HG02678 (cell line): Measurements from ENCODE around the gene MYO3B.

Experiments
- ATAC-seq: cut with Tn5 transposase; IDR thresholded peaks from one replicate; pipeline ENCODE4 v1.9.1; 2021; ENCODE audit warnings: mild to moderate bottlenecking, moderate library complexity; ENCODE audit not compliant: unreplicated experiment

MYO3B gene

DNA sequence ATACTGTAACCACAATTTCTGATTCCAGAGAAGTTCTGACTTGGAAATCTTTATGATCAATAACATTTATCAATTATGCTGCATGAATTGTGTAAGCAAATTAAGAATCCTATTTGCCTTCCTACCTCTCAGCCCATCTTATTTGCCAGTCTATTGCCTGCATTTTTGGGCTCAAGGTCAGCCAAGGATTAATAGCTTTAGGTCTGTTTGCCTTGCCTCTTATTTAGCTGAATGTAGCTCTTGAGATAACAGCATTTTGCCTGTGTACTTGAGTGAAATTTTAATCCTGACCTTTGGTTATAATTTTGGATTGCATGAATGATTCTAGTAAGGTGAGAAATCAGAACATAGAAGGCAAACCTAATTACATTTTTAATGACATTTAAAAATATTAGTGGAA lies 51.2 kb downstream of the MYO3B start:
- ATAC-seq = no peak

DNA sequence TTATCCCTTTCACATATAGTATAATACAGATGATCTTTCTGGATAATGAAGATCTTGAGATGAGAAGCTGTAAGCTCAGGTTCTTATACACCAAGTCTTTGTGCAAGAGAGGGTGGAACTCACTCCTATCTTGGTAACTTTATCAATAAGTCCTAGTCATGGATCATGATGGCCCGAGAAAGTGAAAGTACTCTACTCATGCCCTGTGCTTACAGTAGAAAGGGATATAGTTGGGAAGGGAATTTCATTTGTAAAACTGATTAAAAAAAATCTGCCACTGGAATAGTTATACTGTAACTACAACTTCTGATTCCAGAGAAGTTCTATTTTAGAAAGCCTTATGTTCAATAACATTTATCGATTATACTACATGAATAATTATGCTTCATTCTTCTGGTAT lies 51.8 kb downstream of the MYO3B start:
- no peak for ATAC-seq

DNA sequence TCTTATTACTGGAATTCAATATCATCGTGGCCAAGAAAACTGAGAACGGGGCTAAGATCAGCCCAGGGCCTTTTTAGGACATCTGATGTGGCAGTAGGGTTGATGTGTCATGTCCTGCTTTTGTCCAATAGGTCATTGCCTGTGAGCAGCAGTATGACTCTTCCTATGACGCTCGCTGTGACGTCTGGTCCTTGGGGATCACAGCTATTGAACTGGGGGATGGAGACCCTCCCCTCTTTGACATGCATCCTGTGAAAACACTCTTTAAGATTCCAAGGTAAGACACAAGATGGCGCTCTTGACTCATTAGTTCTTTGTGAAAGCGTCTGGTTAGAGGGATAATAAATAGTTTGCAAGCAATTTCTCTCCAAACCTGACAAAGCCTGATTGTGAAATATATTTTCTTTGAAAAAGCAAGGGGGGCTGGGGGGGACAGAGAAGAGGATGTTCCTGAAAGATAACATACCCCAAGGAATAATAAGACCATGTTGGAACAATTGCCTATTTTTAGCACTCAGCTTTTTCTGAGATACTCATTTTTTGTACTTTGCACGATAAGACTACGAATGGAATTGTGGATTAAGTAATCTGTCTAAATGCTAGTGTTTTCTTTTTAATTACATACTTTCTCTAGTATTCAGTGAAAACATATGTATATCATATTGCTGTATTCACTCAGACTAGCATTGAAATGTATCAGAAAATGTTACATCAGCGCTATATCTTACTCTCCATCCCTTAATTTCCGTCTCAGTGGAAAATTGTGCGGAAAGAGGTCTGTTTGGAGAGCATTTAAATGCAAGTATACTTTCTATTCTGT lies 58.1 kb downstream of the MYO3B start:
- no peak for ATAC-seq

DNA sequence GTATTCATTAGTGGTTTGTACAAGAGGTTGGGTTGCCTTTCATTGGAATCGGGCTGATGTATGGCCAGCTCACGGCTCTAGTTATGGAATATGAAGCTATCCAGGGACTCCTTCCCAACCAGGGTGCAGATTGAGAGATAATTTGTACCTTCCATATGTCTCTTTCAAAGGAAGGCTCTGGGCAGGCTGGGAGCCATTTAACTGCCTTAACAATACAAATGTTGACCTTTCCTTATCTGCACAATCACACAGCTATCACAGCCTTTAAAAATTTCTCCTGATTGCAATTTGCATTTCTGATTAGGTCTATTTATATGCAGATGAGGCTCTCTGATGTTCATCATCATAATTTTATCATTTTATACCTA lies 58.7 kb downstream of the MYO3B start:
- no peak for ATAC-seq

DNA sequence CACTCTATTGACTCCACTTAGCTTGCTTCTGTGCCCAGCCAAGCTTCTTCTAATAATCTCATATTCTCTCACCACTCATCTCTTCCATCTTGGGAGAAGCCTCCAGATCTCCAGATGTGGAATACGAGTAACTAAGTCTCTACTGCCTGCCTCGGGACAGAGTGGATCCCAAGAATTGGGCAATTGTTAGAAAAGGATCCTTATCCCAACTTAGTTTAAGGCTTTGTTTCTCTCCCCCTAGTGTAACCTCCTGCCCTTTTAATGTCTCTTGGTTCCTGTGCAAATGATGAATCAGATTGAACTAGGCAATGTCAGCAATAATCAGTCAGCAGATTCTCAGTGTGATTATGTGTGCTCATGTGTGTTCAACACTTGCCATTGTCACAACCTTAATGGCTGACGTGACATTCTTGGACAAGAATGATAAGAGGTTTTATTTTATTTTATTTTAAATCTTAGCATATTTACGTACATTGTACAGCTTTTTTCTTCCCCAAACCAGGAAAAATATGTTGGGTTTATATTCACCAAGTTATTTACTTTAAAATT lies 59.7 kb downstream of the MYO3B start:
- ATAC-seq = no peak

DNA sequence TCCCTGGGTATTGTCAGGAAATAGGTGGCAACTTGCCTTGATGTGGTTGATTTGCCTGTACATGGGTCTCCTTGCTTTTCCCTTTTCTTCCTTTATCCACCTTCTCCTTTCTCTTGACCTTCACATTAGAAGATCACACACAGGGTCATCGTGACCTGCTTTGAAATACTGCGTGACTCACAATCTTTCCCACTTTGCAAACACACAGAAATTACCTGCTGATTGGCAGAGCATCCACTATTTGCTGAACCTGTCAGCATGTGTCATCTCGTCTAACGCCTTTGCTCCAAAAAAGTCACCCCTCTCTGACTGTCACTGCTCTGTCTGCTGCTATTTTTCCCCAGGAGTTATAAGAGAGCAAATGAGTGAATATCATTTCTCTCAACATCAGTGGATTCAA lies 60.8 kb downstream of the MYO3B start:
- ATAC-seq = no peak

DNA sequence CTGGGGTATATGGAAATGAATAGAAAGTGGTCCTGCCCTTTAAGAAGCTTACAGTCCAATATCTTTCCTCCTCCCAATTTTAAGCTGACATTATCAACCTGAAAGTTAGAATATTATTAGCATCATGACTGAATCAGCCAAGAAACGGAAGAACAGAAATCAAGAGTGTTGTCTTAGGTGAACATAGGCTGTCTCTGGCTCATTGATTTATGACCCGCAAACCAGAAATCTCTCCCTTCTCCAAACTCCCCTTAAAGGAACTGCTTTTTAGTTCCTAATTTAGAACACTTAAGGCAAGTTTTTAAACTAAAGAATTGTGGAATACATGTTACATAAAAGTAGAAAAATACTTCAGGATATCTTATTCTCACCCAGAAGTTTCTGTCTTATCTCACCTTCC lies 62.7 kb downstream of the MYO3B start:
- no peak for ATAC-seq

DNA sequence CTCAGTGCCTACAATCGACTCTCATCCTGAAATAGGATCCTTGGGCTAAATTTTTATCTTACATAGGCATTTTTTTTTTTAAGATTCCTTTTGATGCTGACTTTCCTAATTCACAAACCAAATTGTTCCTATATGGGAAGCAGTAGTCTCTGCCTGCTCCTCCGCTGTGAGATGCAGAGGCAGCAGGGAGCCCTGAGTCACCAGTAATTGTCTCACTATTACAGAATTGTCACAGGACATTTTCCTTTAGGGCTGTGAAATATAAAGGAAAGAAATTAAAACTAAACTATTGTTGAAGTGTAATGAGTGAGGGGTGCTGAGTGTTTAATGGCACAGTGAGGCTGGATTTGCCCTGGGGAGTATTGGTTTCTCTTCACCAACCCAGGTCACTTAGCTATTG lies 63.8 kb downstream of the MYO3B start:
- ATAC-seq = no peak

DNA sequence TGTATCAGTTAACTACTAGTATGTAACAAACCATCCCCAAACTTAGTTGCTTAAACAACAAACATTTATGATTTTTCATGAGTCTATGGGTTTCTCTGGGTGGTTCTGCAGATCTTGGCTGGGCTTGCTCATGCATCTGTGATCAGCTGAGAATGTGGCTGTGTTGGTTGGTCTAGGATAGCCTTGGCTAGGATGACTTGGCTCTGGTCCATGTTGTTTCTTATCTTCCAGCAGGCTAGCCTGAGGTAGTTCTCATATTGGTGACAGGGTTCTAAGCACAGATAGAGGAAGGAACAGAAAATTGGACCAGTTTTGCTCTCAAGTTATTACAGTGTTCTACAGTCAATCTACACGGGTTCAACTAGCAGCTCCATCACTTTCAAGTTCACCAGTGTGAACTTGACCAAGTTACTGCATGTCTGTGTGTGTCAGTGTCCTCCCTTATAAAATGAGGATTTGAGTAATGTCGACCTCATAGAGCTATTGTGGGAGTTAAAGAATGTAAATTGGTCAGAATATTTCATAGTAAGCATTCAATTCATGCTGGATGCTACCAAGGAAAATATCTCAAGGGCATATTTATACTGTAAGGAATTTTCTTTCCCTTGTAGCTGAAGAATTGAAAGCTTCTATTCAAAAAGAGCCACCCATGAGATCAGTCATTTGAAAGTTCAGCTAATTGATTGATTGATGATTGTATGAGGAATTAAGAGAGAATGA lies 65.3 kb downstream of the MYO3B start:
- ATAC-seq = no peak

DNA sequence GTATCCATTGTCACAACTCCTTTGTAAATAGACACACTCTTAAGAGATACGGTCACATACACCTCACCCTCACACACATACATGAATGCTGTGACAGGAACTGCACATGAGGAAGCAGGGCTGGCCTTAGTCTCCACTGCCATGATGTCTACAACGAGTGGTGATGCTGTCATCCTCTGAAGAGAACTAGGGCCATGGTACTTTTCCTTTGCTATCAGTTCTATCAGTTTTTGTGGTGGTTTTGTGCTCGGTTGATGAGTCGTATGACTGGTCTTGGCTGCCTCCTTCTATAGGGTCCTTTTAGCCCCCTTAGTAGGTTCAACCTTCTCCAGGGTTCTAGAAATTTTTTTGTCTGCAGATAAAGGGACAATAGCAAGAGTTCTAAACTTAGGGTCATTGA lies 66.0 kb downstream of the MYO3B start:
- no peak for ATAC-seq

DNA sequence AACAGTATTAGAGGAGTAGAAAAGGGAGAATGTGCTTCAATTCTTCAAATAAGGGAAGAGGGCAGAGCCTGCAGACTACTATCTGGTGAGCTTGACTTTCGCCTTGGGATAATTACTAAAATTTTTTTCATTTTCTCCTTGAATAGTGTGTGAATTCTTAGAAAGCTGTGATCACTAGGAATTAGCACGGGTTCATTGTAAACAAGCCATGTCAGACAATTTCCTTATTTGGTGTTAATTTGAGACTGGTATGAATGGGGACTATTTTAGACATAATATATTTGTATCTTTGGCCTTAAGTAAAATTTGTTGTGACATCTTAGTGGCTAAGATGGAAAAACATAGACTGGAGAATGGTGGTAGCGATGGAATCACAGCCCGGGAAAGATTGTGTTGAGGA lies 66.6 kb downstream of the MYO3B start:
- no peak for ATAC-seq

DNA sequence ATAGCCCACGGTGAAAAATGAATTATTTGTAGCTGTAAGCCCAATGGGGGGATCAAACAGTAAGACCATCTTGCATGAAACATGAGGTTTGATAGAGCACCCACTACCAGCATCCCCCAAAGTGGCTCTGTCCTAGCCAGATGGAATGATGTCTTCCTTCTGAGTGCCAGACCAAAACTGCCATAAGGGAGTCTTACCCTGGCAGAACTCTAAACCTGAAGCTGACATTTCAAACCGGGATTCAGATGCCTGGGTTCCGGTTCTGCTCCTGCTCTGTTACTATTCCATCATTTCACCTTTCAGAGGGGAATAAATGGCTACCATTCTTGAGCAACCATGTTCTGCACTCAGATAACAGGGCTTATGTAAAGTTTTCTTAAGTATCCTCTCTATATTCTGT lies 67.4 kb downstream of the MYO3B start:
- no peak for ATAC-seq

DNA sequence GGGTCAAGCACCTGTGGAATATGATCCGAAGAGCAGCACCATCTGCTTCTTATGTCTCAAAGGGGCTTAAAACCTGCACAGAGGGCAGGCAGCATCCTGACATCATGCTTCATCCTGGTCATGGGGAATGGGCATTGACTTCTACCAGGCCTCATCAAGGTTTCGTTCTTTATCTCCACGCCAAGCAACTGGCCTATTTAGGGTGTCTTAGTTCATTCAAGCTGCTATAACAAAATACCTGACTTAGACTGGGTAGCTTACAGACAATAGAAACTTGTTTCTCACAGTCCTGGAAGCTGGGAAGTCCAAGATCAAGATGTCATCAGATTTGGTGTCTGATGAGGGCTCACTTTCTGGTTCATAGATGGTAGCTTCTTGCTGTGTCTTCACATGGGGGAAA lies 69.4 kb downstream of the MYO3B start:
- no peak for ATAC-seq

DNA sequence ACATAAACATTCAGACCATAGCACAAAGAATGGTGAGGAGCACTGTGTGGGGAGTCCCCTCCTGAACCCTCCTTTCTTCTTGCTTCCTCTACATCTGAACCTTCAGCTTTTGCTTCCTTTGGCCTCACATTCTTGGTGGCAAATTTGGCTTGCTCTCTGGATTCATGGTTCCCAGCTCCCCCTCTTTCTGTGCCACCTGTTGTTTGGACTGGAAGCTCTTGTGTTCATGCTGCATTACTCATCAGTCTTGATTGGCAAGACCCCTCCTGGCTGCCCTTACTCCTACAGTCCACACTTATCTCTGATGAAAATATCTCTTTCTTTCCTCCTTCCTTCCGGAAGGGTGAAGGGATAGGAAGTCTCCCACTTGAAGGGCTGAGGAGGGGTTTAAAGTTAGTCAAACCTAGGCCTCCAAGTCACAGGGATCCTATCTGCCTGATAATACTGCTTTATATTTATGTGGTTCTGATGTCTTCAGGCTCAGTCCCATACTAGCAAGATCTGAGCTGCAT lies 70.0 kb downstream of the MYO3B start:
- no peak for ATAC-seq

DNA sequence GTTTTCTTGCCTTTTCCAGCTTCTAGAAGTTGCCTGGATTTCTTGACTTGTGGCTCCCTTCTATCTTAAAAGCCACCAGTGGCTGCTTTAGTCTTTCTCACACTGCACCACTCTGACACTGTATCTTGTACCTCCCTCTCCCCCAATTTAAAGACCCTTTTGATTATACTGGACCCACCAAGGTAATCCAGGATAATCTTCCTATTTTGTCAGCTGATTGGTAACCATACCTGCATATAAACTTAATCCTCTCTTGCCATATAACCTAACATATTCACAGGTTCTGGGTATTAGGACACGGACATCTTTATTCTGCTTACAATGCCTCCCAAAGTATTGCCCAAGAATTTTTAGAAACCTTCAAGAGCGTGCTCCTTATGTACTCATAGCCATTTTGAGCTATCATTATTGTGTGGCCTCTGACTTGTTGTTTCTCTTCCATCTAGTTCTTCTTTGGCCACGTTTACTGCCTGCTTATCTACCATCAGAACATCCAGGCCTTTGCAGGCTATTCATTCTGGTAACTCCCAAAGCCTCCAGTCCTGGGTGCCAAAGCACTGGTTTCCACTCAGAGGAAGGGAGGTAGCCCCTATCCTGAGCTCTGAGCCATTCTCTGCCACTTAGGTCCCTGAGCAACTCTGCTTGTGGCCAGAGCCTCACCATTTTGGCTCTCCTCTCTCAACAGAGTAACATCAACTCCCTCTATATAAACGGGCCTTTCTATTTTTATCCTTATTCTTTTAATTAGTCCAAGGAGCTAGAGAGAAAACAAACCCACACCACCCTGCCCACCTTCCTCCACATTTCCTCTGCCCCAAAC lies 70.8 kb downstream of the MYO3B start:
- no peak for ATAC-seq

DNA sequence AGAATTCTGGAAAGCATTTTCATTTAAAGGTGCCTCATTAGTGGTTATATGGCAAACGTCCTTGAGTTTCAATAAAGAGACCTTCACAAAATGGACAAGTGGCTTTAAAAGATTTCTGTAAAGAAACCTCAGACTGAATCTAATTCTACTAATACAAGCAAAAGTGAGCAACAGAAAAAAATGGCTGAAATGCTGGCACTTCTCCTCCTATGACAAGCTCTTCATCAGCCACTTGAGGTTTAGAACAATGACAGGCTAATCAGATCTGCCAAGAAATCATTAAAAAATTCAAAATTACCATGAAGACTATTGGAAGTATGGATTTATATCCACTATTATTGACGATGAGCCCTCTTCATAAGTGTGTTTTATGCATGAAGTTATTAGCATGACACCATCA lies 71.8 kb downstream of the MYO3B start:
- no peak for ATAC-seq

DNA sequence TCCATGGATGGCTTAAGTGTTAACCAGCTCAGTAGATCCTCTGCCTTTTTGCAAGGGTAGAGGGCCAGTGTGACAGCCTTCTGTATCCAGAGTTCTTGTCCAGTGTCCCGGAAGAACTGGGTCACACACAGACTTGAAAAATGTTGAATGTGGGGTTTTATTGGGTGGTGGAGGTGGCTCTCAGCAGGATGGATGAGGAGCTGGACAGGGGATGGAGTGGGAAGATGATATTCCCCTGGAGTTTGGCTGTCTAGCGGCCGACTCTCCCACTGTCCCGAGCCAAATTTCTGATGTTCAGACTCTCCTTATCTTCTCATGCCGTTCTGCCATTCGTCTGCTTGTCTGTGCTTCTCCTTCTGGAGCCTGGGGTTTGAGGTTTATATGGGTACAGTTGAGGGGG lies 72.6 kb downstream of the MYO3B start:
- ATAC-seq = no peak

DNA sequence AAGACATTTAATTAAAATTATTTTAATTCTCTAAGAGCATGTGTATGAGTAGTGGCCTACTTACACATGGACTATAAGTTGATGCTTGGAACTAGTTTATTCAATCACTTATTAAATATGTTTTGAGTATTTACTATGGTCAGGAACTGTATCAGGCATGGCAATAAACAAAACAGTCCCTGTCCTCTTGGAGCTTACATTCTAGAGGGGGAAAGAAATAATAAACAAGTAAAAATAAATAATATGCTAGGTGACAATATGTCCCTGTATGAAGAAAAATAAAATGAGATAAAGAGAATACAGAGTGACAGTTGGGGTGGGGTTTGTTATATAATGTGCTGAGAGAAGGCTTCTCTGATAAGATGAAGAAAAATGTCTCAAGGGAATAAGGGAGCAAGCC lies 74.5 kb downstream of the MYO3B start:
- no peak for ATAC-seq

DNA sequence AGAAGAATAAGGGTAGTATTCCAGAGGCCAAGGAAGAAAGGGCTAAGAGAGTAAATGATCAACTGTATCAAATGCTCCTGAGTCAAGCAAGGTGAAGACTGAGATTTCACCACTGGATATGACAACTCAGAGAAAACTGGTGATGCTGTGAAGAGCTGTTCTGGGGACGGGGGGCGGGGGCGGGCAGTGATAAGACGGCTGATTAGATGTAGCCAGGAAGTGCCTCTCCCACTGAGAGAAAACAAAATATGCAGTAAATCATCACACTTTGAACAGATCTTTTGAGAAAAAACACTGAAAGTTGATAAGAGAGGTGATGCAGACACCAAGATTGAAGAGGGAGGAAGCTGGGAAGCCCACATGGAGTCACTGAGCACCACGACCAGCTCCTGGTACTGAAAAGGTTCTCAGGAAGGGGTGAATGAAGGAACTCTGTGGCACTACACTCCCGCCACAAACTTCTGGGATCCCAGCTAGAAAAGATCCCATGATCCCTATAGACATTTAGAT lies 75.8 kb downstream of the MYO3B start:
- ATAC-seq = no peak

DNA sequence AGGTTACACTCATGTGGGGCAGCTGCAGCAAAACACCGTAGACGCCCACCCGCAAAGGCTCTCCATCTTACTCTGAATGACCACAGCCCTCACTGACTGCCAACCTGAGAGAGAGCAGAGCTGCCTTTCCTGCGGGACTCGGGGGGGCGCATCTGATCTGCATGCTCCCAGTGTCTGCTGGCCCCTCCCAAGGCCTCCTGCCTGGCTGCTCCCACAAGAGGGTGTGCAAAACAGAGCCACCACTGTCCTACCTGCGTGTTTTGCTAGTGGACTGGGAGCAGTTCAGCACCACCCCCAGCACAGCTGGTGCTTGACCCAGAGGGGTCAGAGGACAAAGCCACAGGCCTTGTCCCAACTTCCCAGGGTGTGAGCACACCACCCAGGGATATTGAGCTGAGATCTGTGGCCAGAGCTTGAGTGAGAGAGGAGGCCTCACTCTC lies 76.4 kb downstream of the MYO3B start:
- no peak for ATAC-seq

DNA sequence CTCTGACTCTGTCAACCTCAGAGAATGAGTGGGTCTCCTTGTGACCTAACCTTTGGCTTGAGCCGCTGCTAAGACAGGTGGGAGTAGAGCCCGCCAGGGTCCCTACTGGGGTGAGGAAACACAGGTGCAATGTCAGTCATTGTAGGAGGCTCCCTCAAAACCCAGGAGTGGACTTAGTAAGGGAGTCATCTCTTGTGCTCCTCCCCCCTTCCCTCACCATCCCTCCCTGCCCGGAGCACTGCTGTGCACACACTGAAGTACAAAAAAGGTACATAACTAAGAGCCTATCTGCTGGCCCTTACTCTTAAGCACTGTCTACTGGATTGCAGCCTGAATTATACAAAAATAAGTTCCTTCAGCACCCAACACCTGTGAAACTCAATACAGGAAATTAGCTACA lies 77.2 kb downstream of the MYO3B start:
- ATAC-seq = no peak
